Measurements from ENCODE around the gene BUB1.
"Not testable (repeated sequence)": the region's sequence is repeated elsewhere in the genome, so short reads cannot be mapped to it uniquely, and the experiment has no call there.

The BUB1 gene

GRCh38 chr2:110653861-110654260 lies 24.0 kb downstream of the BUB1 start:
- DNase-seq = no peak

DNA sequence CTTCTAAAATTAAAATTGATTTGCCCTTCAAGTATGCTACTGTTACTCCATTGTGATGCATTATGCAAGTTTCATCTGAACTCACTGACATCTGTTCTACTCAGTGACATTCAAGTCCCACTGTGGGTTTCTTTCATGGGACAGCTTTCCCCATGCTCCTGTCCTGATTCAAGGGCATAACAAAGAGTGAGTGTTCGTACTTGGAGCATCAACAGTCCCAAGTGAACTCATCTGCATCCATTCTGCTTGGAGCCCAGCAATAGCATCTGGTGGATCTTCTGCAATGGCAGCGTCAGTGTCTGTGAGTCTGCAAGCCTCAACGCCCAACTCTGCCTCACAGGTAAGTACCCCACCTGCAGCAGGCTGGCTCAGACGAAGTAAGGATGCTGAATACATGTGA lies 27.5 kb downstream of the BUB1 start:
- no peak for DNase-seq

DNA sequence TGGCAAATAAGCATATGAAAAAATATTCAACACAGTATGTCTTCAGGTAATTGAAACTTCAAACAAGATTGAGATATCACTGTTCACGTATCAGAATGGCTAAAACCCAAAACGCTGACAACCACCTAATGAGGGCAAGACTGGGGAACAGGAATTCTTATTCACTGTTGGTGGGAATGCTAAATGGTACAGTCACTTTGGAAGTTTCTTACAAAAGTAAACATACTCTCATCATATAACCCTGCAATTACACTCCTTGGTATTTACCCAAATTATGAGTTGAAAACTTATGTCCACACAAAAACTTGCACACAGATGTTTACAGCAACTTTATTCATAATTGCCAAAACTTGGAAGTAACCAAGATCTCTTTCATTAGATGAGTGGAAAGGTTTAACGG lies 30.1 kb downstream of the BUB1 start:
- DNase-seq = no peak

DNA sequence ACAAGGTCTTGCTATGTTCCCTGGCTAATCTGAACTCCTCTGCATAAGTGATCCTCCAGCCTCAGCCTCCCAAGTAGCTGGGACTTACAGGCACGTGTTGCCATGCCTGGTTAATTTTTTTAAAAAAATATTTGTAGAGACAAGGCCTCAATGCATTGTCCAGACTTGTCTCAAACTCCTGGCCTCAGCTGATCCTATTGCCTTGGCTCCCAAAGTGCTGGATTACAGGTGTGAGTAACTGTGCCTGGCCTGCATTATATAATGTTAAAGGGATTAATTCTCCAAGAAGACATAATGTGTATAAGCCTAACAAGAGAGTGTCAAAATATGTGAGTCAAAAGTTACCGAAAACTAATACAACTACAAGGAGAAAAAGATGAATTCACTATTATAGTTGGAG lies 32.2 kb downstream of the BUB1 start:
- no peak for DNase-seq

DNA sequence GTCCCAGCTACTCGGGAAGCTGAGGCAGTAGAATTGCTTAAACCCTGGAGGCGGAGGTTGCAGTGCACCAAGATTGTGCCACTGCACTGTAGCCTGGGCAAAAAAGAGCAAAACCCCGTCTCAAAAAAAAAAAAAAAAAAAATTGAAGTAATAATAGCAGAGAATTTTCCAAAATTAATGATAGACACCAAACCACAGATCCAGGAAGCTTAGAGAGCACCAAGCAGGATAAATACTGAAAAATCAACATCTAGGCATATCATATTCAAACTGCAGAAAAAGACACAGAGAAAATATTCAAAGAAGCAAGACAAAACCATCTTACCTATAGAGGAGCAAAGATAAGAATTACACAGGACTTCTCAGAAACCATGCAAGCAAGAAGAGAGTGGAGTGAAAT lies 33.5 kb downstream of the BUB1 start:
- no peak for DNase-seq

GRCh38 chr2:110642360-110642759 lies 35.5 kb downstream of the BUB1 start:
- no peak for DNase-seq

DNA sequence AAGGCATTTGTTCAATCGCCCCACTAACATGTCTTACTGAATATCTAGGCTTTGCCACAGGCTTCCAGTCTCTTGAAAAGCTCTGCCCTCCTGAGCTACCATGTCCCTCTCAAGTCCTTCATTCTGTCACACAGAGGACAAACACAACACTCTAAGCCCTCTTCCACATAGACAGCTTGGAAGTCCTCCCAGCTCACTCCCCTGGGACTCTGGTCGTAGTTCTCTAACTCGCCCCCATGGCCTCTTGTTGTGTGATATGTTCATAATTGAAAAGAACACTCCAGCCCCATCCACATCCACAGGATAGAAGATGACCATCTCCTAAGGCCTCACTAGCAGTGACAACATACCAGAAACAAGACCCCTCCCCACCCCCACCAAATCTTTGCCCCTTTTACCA lies 37.9 kb downstream of the BUB1 start:
- no peak for DNase-seq

GRCh38 chr2:110638952-110639695 lies 38.7 kb downstream of the BUB1 start:
- no peak for DNase-seq

- DNase-seq = no peak
Observed at GRCh38 chr2:110638004-110638403, 39.9 kb downstream of the BUB1 start.

DNA sequence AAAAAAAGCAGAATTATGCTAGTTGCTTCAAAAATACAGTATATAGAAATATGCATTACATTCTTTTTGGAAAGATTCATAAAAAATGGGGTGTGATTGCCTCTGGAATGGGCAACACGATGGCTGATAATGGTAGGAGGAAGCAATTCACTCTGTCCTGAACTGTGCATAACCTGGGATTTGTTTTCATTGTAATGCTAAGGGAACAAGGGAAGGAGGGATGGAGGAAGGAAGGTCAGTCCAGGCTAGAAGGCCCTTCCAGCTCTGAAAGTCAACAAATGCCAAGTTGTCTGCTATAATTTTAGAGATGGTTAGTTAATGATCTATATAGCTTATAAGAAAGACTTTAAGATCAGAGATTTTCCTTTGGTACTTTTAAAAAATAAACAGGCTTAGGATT lies 40.8 kb downstream of the BUB1 start:
- no peak for DNase-seq

DNA sequence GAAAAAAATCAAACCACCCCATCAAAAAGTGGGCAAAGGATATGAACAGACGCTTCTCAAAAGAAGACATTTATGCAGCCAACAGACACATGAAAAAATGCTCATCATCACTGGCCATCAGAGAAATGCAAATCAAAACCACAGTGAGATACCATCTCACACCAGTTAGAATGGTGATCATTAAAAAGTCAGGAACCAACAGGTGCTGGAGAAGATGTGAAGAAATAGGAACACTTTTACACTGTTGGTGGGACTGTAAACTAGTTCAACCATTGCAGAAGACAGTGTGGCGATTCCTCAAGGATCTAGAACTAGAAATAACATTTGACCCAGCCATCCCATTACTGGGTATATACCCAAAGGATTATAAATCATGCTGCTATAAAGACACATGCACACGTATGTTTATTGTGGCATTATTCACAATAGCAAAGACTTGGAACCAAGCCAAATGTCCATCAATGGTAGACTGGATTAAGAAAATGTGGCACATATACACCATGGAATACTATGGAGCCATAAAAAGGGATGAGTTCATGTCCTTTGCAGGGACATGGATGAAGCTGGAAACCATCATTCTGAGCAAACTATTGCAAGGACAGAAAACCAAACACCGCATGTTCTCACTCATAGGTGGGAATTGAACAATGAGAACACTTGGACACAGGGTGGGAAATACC lies 41.8 kb downstream of the BUB1 start:
- DNase-seq = not testable (repeated sequence)

DNA sequence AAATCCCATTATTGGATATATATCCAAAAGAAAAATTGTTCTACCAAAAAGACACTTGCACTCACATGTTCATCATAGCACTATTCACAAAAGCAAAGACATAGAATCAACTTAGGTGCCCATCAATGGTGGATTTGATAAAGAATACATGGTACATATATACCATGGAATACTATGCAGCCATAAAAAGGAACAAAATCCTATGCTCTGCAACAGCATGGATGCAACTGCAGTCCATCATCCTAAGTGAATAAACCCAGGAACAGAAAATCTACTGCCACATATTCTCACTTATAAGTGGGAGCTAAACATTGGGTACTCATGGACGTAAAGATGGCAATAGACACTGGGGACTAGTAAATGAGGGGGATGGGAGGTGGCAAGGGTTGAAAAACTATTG lies 50.5 kb downstream of the BUB1 start:
- DNase-seq = not testable (repeated sequence)

DNA sequence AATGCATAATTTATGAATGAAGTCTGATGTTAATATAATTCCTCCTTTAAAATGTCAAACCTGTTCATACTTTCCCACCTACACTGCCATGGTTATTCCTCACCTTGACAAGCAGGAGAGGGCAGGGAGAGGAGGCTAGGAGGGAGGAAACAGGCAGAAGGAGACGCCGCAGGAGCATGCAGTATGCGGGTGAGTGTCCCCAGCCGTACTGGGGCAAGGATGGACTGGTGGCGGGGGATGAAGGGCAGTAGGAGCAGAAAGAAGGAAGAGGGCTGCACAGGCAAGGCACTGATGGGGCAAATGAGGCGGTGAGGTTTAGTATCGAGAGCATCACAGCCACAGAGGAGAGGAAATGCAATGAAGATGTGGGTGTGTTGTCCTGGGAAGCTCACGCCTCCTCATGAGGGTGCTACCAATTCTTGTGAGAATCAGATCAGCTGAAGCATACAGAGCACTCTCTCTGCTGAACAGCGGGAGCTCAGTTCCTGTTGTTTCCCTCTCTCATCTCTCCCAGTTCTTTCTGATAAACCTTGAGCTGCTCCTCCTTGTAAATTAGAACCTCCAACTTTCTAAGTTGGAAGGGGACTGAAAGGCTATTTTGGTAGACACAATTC lies 58.4 kb downstream of the BUB1 start:
- DNase-seq = not testable (repeated sequence)

GRCh38 chr2:110613927-110614326 lies 63.9 kb downstream of the BUB1 start:
- DNase-seq = not testable (repeated sequence)

- not testable (repeated sequence) for DNase-seq
Observed at GRCh38 chr2:110610613-110611250, 67.1 kb downstream of the BUB1 start.

GRCh38 chr2:110609843-110610612 lies 67.8 kb downstream of the BUB1 start:
- not testable (repeated sequence) for DNase-seq

GRCh38 chr2:110608788-110609502 lies 68.9 kb downstream of the BUB1 start:
- not testable (repeated sequence) for DNase-seq

DNA sequence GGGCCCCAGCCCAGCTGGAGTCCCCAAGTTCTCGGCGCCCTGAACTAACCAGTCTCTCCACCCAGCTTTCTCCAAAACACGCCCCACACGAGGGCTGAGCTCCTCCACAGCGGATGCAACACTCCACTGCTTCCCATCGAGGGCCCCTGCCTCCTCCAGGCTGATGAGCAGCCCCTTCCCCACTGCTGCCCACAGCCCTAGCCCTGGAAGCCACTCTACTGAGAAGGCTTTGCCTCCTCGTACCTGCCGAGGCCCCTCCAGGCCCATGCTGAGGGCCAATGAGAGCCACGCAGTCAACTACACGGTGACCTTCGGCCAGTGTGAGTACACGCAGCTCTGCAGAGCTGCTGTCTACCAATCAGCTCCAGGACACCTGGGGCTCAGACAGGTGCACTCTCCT lies 72.8 kb downstream of the BUB1 start:
- DNase-seq = not testable (repeated sequence)

- not testable (repeated sequence) for DNase-seq
Observed at GRCh38 chr2:110603917-110604591, 73.8 kb downstream of the BUB1 start.

DNA sequence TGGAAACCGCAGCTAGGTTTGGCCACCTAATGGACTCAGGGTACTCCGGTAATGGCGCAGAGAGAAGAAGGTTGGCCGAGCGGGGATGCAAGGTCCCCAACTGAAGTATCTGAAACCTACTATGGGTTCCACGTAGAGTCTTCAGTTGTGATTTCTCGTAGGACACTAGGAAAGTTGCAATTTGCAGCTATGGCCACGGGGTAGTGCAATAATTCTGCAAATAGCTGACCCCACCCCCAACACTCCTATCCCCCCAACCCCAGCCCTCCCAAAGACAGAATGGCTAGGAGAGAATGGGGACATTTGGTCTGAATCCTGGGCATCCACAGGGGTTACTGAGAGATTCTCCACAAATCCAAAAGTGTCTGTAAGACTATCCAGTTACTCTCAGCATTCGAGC lies 75.7 kb downstream of the BUB1 start:
- not testable (repeated sequence) for DNase-seq

- not testable (repeated sequence) for DNase-seq
Observed at GRCh38 chr2:110591973-110592372, 85.9 kb downstream of the BUB1 start.

Data from NCI-H345 (cell line).